Endothelial cell of umbilical vein (primary cell): ENCODE measurements around the gene KCNH6. TPM values are rescaled to one million over a fixed set of nuclear protein-coding genes. Genes with fewer than 3 reads are reported as not detected.

Experiments used
- BruUV-seq: library from RNA; stranded (reverse); fragments of 400-500 nt; replicated peaks from 2 replicates; lab custom pipeline; 2021; lab: Mats Ljungman, UMichigan
- CTCF ChIA-PET: fragments of 300-600, 350-600 bp; sonication (Branson Sonifier 250); formaldehyde crosslinking; loops from one replicate; lab custom pipeline; 2021; ENCODE audit warnings: antibody characterized with exemption, inconsistent platforms; lab: Charles Lee
- POLR2A ChIA-PET: fragments of 300-600, 350-600 bp; sonication (Branson Sonifier 250); formaldehyde crosslinking; loops from one replicate; lab custom pipeline; 2021; ENCODE audit warnings: antibody characterized with exemption, inconsistent platforms; lab: Charles Lee
- DNase-seq: peaks from one replicate; pipeline ENCODE4 v3.0.0-alpha.2; 2011; ENCODE audit warnings: low read depth, low spot score
- FAIRE-seq: peaks from 2 replicates; lab custom pipeline; 2011; peaks lifted over from hg19 to GRCh38; lab: Jason Lieb, UNC
- H2AFZ ChIP-seq: 2 replicates; pipeline ENCODE4 v1.6.0; 2012; ENCODE audit warnings: low read depth, low read length, control low read depth, inconsistent platforms
- H3K27ac ChIP-seq: 2 replicates; pipeline ENCODE4 v1.5.1; 2011; ENCODE audit warnings: low read depth, mild to moderate bottlenecking, control low read depth, low read length, moderate library complexity; ENCODE audit not compliant: insufficient read depth
- H3K27me3 ChIP-seq, 2 experiments: 2 replicates each; pipeline versions ENCODE4 v1.6.0 to v1.6.1; 2011; ENCODE audit warnings: low read length in 2 of 2, mixed read lengths in 1 of 2; ENCODE audit not compliant: control insufficient read depth in 2 of 2, insufficient read depth in 2 of 2
- H3K36me3 ChIP-seq, 2 experiments: 2 replicates in 1 of 2; 3 replicates in 1 of 2; pipeline ENCODE4 v1.5.1; 2011; ENCODE audit warnings: low read length in 2 of 2, mild to moderate bottlenecking in 1 of 2, moderate library complexity in 1 of 2; ENCODE audit not compliant: control insufficient read depth in 2 of 2, insufficient read depth in 2 of 2; ENCODE audit errors: extremely low read depth in 1 of 2
- H3K4me1 ChIP-seq: 3 replicates; pipeline ENCODE4 v1.5.1; 2011; ENCODE audit warnings: mild to moderate bottlenecking, low read length; ENCODE audit not compliant: control insufficient read depth, insufficient read depth; ENCODE audit errors: extremely low read depth
- H3K4me2 ChIP-seq: 2 replicates; pipeline ENCODE4 v1.6.1; 2011; ENCODE audit warnings: low read length, control low read depth, mixed read lengths; ENCODE audit not compliant: insufficient read depth
- H3K4me3 ChIP-seq, 3 experiments: fragments of 200-600 bp in 1 of 3; sonication (generic), shearing (Covaris generic) in 1 of 3; replicated peaks in 1 of 3; 2 replicates each; pipeline ENCODE4 v1.5.1; 2011 to 2016; ENCODE audit warnings: control low read depth in 3 of 3, low read length in 3 of 3, mild to moderate bottlenecking in 2 of 3, inconsistent platforms in 1 of 3, low read depth in 1 of 3, moderate library complexity in 1 of 3; ENCODE audit not compliant: insufficient read depth in 1 of 3
- H3K79me2 ChIP-seq: 2 replicates; pipeline ENCODE4 v1.6.0; 2012; ENCODE audit warnings: low read length, inconsistent platforms; ENCODE audit not compliant: control insufficient read depth, insufficient read depth
- H3K9ac ChIP-seq: replicated peaks from 2 replicates; pipeline ENCODE3; 2011; ENCODE audit warnings: low read length, control low read depth; ENCODE audit not compliant: insufficient read depth; ENCODE audit errors: extremely low read depth
- H3K9me1 ChIP-seq: replicated peaks from 3 replicates; pipeline ENCODE4 v1.6.0; 2011; ENCODE audit warnings: mild to moderate bottlenecking, low read length; ENCODE audit not compliant: control insufficient read depth, insufficient read depth; ENCODE audit errors: extremely low read depth
- H3K9me3 ChIP-seq: replicated peaks from 2 replicates; pipeline ENCODE4 v1.5.1; 2012; ENCODE audit warnings: low read length, inconsistent platforms; ENCODE audit not compliant: control insufficient read depth, insufficient read depth
- H4K20me1 ChIP-seq: replicated peaks from 2 replicates; pipeline ENCODE3; 2011; ENCODE audit warnings: mild to moderate bottlenecking, low read length; ENCODE audit not compliant: control insufficient read depth, insufficient read depth; ENCODE audit errors: extremely low read depth
- CTCF ChIP-seq, 2 donors: IDR thresholded peaks; 1 replicate in 1 of 2; 2 replicates in 1 of 2; pipeline ENCODE4 v1.5.1; 2011; ENCODE audit warnings: low read length in 2 of 2, mild to moderate bottlenecking in 2 of 2, moderate library complexity in 2 of 2, control low read depth in 1 of 2, inconsistent platforms in 1 of 2, low read depth in 1 of 2; ENCODE audit not compliant: insufficient read depth in 1 of 2; ENCODE audit errors: extremely low read depth in 1 of 2
- EZH2 ChIP-seq: IDR thresholded peaks from 2 replicates; pipeline ENCODE4 v1.6.1; 2012; ENCODE audit warnings: borderline replicate concordance, low read depth, mild to moderate bottlenecking, moderate library complexity, low read length, inconsistent platforms; ENCODE audit not compliant: severe bottlenecking
- FOS ChIP-seq: IDR thresholded peaks from 2 replicates; pipeline ENCODE4 v1.6.1; 2011; ENCODE audit warnings: mild to moderate bottlenecking, low read length, moderate library complexity, borderline replicate concordance; ENCODE audit not compliant: insufficient read depth
- GATA2 ChIP-seq: IDR thresholded peaks from 2 replicates; pipeline ENCODE4 v1.7.0; 2011; ENCODE audit warnings: low read depth, mild to moderate bottlenecking, moderate library complexity, mixed read lengths, low read length; ENCODE audit not compliant: insufficient read length, insufficient read depth
- JUN ChIP-seq: IDR thresholded peaks from 2 replicates; pipeline ENCODE4 v1.6.1; 2011; ENCODE audit warnings: borderline replicate concordance, low read depth; ENCODE audit not compliant: insufficient read length, insufficient read depth
- MYC ChIP-seq: IDR thresholded peaks from one replicate; pipeline ENCODE4 v1.6.1; 2011; ENCODE audit warnings: mild to moderate bottlenecking, low read depth, low read length
- POLR2A ChIP-seq: IDR thresholded peaks from 2 replicates; pipeline ENCODE4 v1.6.1; 2012; ENCODE audit warnings: low read depth, mild to moderate bottlenecking, control low read depth, low read length
- POLR2AphosphoS5 ChIP-seq: IDR thresholded peaks from 2 replicates; pipeline ENCODE4 v1.6.1; 2012; ENCODE audit warnings: low read depth, mild to moderate bottlenecking, control low read depth, low read length, moderate library complexity; ENCODE audit not compliant: insufficient read depth
- dilution Hi-C: fragments of 300-500 bp; cut with MboI; formaldehyde crosslinking; loops from one replicate; pipeline ENCODE4 v1.15.0; 2019; ENCODE audit warnings: low sequenced_read_pairs; ENCODE audit not compliant: extremely low pct_ligation_motif_present
- intact Hi-C: fragments of 100-400 bp; cut with micrococcal nuclease; formaldehyde crosslinking; loops from one replicate; pipeline ENCODE4 v1.10.0; 2022
- polyA plus RNA-seq, 4 experiments: library from polyadenylated mRNA; depleted of rRNA in 3 of 4; stranded (reverse) in 3 of 4; unstranded in 1 of 4; fragments of >200 nt; gene quantifications; 2 replicates each; pipeline versions ENCODE4 v1.2.1 to v1.2.3, GENCODE V29; 2011 to 2012; ENCODE audit warnings: missing spikeins in 1 of 4
- total RNA-seq: library from RNA; stranded (reverse); gene quantifications from 2 replicates; pipeline ENCODE4 v1.2.3, GENCODE V29; 2021
- TF ChIP-seq, protein P1 (sequence below): IDR thresholded peaks from 2 replicates; pipeline ENCODE4 v1.6.1; 2011; ENCODE audit not compliant: insufficient read depth, insufficient read length

The KCNH6 gene
- total and polyA plus RNA-seq, 2 donors (not counting 3 experiments of a cell fraction or from before 2014, with no cell fraction given), result 0.07 TPM; not detected in 1

- no peak overlapping the region for H3K9ac ChIP-seq
- POLR2A ChIA-PET, result no interaction called here
- DNase-seq (no peak), FAIRE-seq (no peak)
- H3K9me3 ChIP-seq, result no peaks in the 10 kb centered on the region
- no peaks in the 10 kb centered on the region for H3K4me1 ChIP-seq
- no peaks in the 10 kb centered on the region for H3K79me2 ChIP-seq
- no peak for TF ChIP-seq POLR2AphosphoS5
- TF ChIP-seq, protein P1, sequence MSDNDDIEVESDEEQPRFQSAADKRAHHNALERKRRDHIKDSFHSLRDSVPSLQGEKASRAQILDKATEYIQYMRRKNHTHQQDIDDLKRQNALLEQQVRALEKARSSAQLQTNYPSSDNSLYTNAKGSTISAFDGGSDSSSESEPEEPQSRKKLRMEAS, result no peak
- no peak for TF ChIP-seq EZH2
- TF ChIP-seq MYC, result no peak
- TF ChIP-seq CTCF (IDR thresholded peaks at IDR 0.05; ENCODE audit: extremely low read depth in 1 of 2, insufficient read depth in 1 of 2, low read depth in 1 of 2, low read length in 2 of 2), result no peak
- no peak for TF ChIP-seq POLR2A
- TF ChIP-seq JUN, result no peak
- TF ChIP-seq GATA2, result no peak
- no peak for TF ChIP-seq FOS
- dilution Hi-C loops, result no loop called here
- no peaks in the 10 kb centered on the region for H3K9me1 ChIP-seq
- no TSS peak for BruUV-seq
- H2AFZ ChIP-seq, result no peak overlapping the region
- no peak overlapping the region for H3K4me3 ChIP-seq
- H3K27me3 ChIP-seq, result no peaks in the 10 kb centered on the region
- H3K27ac ChIP-seq, result no peak overlapping the region
- CTCF ChIA-PET, result interaction anchor here (2.0 kb wide), 1 partner anchor 65 kb away, joined by 9 read pairs; no protein-coding TSS in a partner anchor
- no peaks in the 10 kb centered on the region for H4K20me1 ChIP-seq
- H3K36me3 ChIP-seq, result peaks cover 0 to 44% of the 10 kb centered on the region in 2 experiments
- intact Hi-C loops, result no loop called here
- H3K4me2 ChIP-seq, result no peak overlapping the region
Observed at GRCh38 chr17:63490329-63490728, 32.8 kb upstream of the KCNH6 start.
